K562 (cell line): Measurements from ENCODE around the gene WDR88. TPM values are rescaled to one million over a fixed set of nuclear protein-coding genes. Genes with fewer than 3 reads are reported as not detected.

Source experiments
- ATAC-seq: fragments of 200-7000 bp; cut with Tn5 transposase; 3 replicates; pipeline ENCODE4 v1.9.1; 2020; ENCODE audit warnings: moderate library complexity
- BruUV-seq: library from RNA; stranded (reverse); fragments of 400-500 nt; replicated peaks from 2 replicates; lab custom pipeline; 2021; lab: Mats Ljungman, UMichigan
- CTCF ChIA-PET: fragments of 300-600 bp; formaldehyde crosslinking; extraction: SDS; loops from one replicate; lab custom pipeline; 2021; ENCODE audit warnings: low intra/inter-chr PET ratio; lab: Yijun Ruan, JAX
- POLR2A ChIA-PET: fragments of 300-600, 350-650 bp; sonication (Branson Sonifier 250); formaldehyde crosslinking; extraction: SDS; loops from one replicate; lab custom pipeline; 2021; ENCODE audit warnings: antibody characterized with exemption, inconsistent platforms; lab: Yijun Ruan, JAX
- DNase-seq, 4 experiments: peaks; one replicate each; pipeline versions ENCODE4 v3.0.0 to v3.0.0-alpha.2; 2011 to 2018; ENCODE audit warnings: low spot score in 3 of 4, mixed read lengths in 3 of 4; ENCODE audit errors: extremely low read depth in 1 of 4
- FAIRE-seq: peaks from 2 replicates; lab custom pipeline; 2011; peaks lifted over from hg19 to GRCh38; lab: Jason Lieb, UNC
- H2AFZ ChIP-seq: 2 replicates; pipeline ENCODE4 v1.6.0; 2011; ENCODE audit warnings: low read depth, low read length, control low read depth, inconsistent platforms
- H3K27ac ChIP-seq: fragments of 200-600 bp; 3 replicates; pipeline ENCODE4 v1.8.0; 2011; ENCODE audit warnings: low read depth, mild to moderate bottlenecking, control low read depth, inconsistent platforms, low read length, moderate library complexity, mixed read lengths; ENCODE audit errors: extremely low read depth
- H3K27me3 ChIP-seq, 2 experiments: fragments of 300-600 bp in 1 of 2; 2 replicates in 1 of 2; 3 replicates in 1 of 2; pipeline versions ENCODE4 v1.6.0 to v1.8.0; 2011; ENCODE audit warnings: inconsistent platforms in 2 of 2, low read length in 2 of 2, mild to moderate bottlenecking in 1 of 2, mixed read lengths in 1 of 2, moderate library complexity in 1 of 2; ENCODE audit not compliant: control insufficient read depth in 2 of 2, insufficient read depth in 2 of 2
- H3K36me3 ChIP-seq: fragments of 300-600 bp; 3 replicates; pipeline ENCODE4 v1.8.0; 2011; ENCODE audit warnings: mild to moderate bottlenecking, low read length, inconsistent platforms; ENCODE audit not compliant: control insufficient read depth, insufficient read depth
- H3K4me1 ChIP-seq, 2 experiments: fragments of 200-600 bp in 1 of 2; replicated peaks in 1 of 2; 2 replicates in 1 of 2; 3 replicates in 1 of 2; pipeline versions ENCODE4 v1.5.1 to v1.8.0; 2011; ENCODE audit warnings: inconsistent platforms in 2 of 2, low read length in 2 of 2, mild to moderate bottlenecking in 1 of 2, mixed read lengths in 1 of 2, moderate library complexity in 1 of 2; ENCODE audit not compliant: control insufficient read depth in 2 of 2, insufficient read depth in 2 of 2
- H3K4me2 ChIP-seq: 2 replicates; pipeline ENCODE4 v1.6.1; 2011; ENCODE audit warnings: low read length, control low read depth, inconsistent platforms, mixed read lengths; ENCODE audit not compliant: insufficient read depth
- H3K4me3 ChIP-seq: fragments of 200-600 bp; sonication (generic), shearing (Covaris generic); 2 replicates; pipeline ENCODE4 v1.5.1; 2016; ENCODE audit warnings: control low read depth, inconsistent platforms
- H3K79me2 ChIP-seq: fragments of 200-600 bp; 3 replicates; pipeline ENCODE4 v1.8.0; 2011; ENCODE audit warnings: low read length, inconsistent platforms; ENCODE audit not compliant: control insufficient read depth, insufficient read depth
- H3K9ac ChIP-seq, 2 experiments: 2 replicates each; pipeline versions ENCODE4 v1.6.0 to v1.6.1; 2011; ENCODE audit warnings: low read depth in 2 of 2, low read length in 2 of 2, control low read depth in 1 of 2, inconsistent platforms in 1 of 2, mild to moderate bottlenecking in 1 of 2, mixed read lengths in 1 of 2; ENCODE audit not compliant: insufficient read depth in 1 of 2
- H3K9me1 ChIP-seq: one replicate; pipeline ENCODE4 v1.6.0; 2011; ENCODE audit warnings: inconsistent platforms, mild to moderate bottlenecking, low read length, moderate library complexity; ENCODE audit not compliant: control insufficient read depth, insufficient read depth
- H3K9me3 ChIP-seq: replicated peaks from 2 replicates; pipeline ENCODE4 v1.5.1; 2011; ENCODE audit warnings: low read depth, low read length, inconsistent platforms; ENCODE audit not compliant: control insufficient read depth, insufficient read depth
- H4K20me1 ChIP-seq: replicated peaks from 2 replicates; pipeline ENCODE4 v1.6.1; 2011; ENCODE audit warnings: low read length, inconsistent platforms, mixed read lengths; ENCODE audit not compliant: control insufficient read depth, insufficient read depth
- CHD7 ChIP-seq: fragments of 200-600 bp; sonication (generic); IDR thresholded peaks from one replicate; pipeline ENCODE4 v1.6.1; 2012; ENCODE audit warnings: mild to moderate bottlenecking, low read depth, low read length, inconsistent platforms
- HBP1 ChIP-seq: fragments of 450-650 bp; formaldehyde crosslinking; IDR thresholded peaks from 2 replicates; pipeline ENCODE4 v1.4.0; 2022; ENCODE audit warnings: missing genetic modification characterization
- PTTG1 ChIP-seq: fragments of 450-650 bp; IDR thresholded peaks from 2 replicates; pipeline ENCODE4 v1.6.1; 2016; ENCODE audit warnings: low read depth, mild to moderate bottlenecking, missing genetic modification characterization, missing compliant biosample characterization
- TAL1 ChIP-seq: fragments of 450-650 bp; IDR thresholded peaks from 2 replicates; pipeline ENCODE4 v1.6.1; 2016; ENCODE audit warnings: mild to moderate bottlenecking
- TBL1XR1 ChIP-seq, 2 experiments: IDR thresholded peaks; 2 replicates each; pipeline ENCODE4 v1.6.1; 2012; ENCODE audit warnings: improper control_type of control experiment in 2 of 2, low read length in 2 of 2, mild to moderate bottlenecking in 1 of 2
- USF1 ChIP-seq: sonication (generic); formaldehyde crosslinking; IDR thresholded peaks from 2 replicates; pipeline ENCODE4 v1.9.0; 2022; ENCODE audit warnings: mild to moderate bottlenecking, missing genetic modification reagents
- XRCC3 ChIP-seq: fragments of 450-650 bp; IDR thresholded peaks from 2 replicates; pipeline ENCODE4 v1.6.1; 2017; ENCODE audit warnings: mild to moderate bottlenecking, moderate library complexity
- ZEB2 ChIP-seq: fragments of 450-650 bp; IDR thresholded peaks from 2 replicates; pipeline ENCODE4 v1.6.1; 2016
- WGBS: fragments of 100-300 bp; shearing (Covaris generic); methylation state at CpG from one replicate; pipeline ENCODE4 v1.1.6; 2016; ENCODE audit warnings: low coverage, mixed read lengths; ENCODE audit not compliant: insufficient coverage; ENCODE audit errors: missing lambda C conversion rate; 5-methylcytosine and 5-hydroxymethylcytosine counted together
- in situ Hi-C: fragments of 300-500 bp; cut with MboI; formaldehyde crosslinking; loops from 4 replicates; pipeline ENCODE4 v1.15.0; 2018; ENCODE audit warnings: inconsistent platforms, mixed read lengths
- intact Hi-C: fragments of 100-400 bp; cut with micrococcal nuclease; formaldehyde crosslinking; loops from 2 replicates; pipeline ENCODE4 v1.14.2; 2022
- polyA plus RNA-seq, 8 experiments: library from polyadenylated mRNA; depleted of rRNA in 4 of 8; stranded (reverse) in 5 of 8; unstranded in 3 of 8; fragments of >200 nt; fragmentation: Nextera tagmentation in 2 of 8; fragmentation: Illumina TruSeq in 1 of 8; extraction: Ambion mirVana in 2 of 8; extraction: Trizol in 1 of 8; gene quantifications; 2 replicates each; pipeline versions ENCODE4 v1.2.1 to v1.2.3, GENCODE V29; 2011 to 2014; ENCODE audit warnings: inconsistent platforms in 1 of 8, missing spikeins in 1 of 8
- total RNA-seq, 7 experiments: library from RNA; depleted of rRNA in 6 of 7; stranded (reverse); fragments of >200 nt in 6 of 7; fragmentation: Illumina TruSeq in 2 of 7; extraction: Trizol in 2 of 7; gene quantifications; 2 replicates each; pipeline versions ENCODE4 v1.2.1 to v1.2.3, GENCODE V29; 2011 to 2021; ENCODE audit warnings: low replicate concordance in 1 of 7

WDR88 gene
- total and polyA plus RNA-seq, 9 of the 15 experiments (the other 6 are each of a cell fraction or from before 2014, with no cell fraction given) = 0.03 to 0.04 TPM; not detected in 7

GRCh38 chr19:33161201-33161600 is 29.3 kb downstream of the WDR88 start (continued):
- no peak for TF ChIP-seq HBP1 (CRISPR knock-in tag)
- TF ChIP-seq ZEB2 = no peak

- Histone ChIP-seq H3K79me2 (no peaks in the 10 kb centered on the region), H3K9me3 (peaks cover 2% of the 10 kb centered on the region; the same call in 1 of the 2 replicates), H3K9ac (no peak overlapping the region), H3K36me3 (no peaks in the 10 kb centered on the region), H3K4me2 (no peak overlapping the region), H4K20me1 (no peaks in the 10 kb centered on the region), H3K27me3 (no peaks in the 10 kb centered on the region), H3K27ac (no peak overlapping the region), H2AFZ (no peak overlapping the region), H3K9me1 (no peaks in the 10 kb centered on the region), H3K4me1 (no peaks in the 10 kb centered on the region; a peak in 1 of 5 replicates), H3K4me3 (no peak overlapping the region)
- no TSS peak for BruUV-seq
- no peak for DNase-seq
- in situ Hi-C loops = no loop called here
- intact Hi-C loops = no loop called here
- ChIA-PET POLR2A (interaction anchor here (0.6 kb wide), 1 partner anchor 1094 kb away, joined by 3 read pairs; no protein-coding TSS in a partner anchor), CTCF (interaction anchor here (0.6 kb wide), 1 partner anchor 22 kb away, joined by 3 read pairs; no protein-coding TSS in a partner anchor)
- FAIRE-seq = no peak
- 8% methylated on average over 6 of the region's 6 CpGs for WGBS
- ATAC-seq = no peak
- no peak for TF ChIP-seq PTTG1 (tag)
- TF ChIP-seq CHD7 = no peak
- TF ChIP-seq USF1 (CRISPR knock-in tag) = no peak
- no peak for TF ChIP-seq TBL1XR1 (IDR thresholded peaks at IDR 0.05; ENCODE audit: low read length in 2 of 2)
- TF ChIP-seq XRCC3 = no peak
- TF ChIP-seq TAL1 = no peak
Measured at GRCh38 chr19:33163481-33163880, 31.6 kb downstream of the WDR88 start.
